Epithelial cell of esophagus (primary cell): ENCODE results near the gene CLSTN2.

Experiments used
- DNase-seq: peaks from one replicate; pipeline ENCODE4 v3.0.0; 2010; ENCODE audit warnings: low read depth
- H3K4me3 ChIP-seq: 2 replicates; pipeline ENCODE4 v1.5.1; 2011; ENCODE audit warnings: mild to moderate bottlenecking, low read length, control low read depth
- TF ChIP-seq, protein P1 (sequence below): IDR thresholded peaks from 2 replicates; pipeline ENCODE4 v1.5.1; 2011; ENCODE audit warnings: low read depth, mild to moderate bottlenecking, low read length, control low read depth, inconsistent platforms; ENCODE audit not compliant: insufficient read depth; ENCODE audit errors: missing control alignments

Gene CLSTN2

DNA sequence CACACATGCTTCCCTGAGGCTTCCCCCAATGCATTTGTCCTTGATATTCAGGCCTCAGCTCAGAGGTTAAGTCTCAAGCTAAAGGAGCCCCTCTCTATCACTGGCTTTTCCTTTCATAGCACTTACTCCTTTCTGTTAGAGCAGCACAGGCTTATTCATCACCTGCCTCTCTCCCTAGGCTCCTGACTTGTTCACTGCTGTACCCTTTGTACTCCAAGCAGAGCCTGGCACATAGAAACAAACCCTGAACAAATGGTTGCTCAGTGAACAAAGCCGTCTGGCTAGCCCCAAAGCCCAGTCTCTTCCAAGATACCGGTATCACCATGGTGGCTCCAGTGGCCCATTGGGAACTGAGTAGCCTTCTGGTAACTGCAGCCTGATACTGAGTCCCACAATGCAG is 511.7 kb downstream of the CLSTN2 start:
- DNase-seq, result no peak
- no peak overlapping the region for H3K4me3 ChIP-seq
- TF ChIP-seq, protein P1, sequence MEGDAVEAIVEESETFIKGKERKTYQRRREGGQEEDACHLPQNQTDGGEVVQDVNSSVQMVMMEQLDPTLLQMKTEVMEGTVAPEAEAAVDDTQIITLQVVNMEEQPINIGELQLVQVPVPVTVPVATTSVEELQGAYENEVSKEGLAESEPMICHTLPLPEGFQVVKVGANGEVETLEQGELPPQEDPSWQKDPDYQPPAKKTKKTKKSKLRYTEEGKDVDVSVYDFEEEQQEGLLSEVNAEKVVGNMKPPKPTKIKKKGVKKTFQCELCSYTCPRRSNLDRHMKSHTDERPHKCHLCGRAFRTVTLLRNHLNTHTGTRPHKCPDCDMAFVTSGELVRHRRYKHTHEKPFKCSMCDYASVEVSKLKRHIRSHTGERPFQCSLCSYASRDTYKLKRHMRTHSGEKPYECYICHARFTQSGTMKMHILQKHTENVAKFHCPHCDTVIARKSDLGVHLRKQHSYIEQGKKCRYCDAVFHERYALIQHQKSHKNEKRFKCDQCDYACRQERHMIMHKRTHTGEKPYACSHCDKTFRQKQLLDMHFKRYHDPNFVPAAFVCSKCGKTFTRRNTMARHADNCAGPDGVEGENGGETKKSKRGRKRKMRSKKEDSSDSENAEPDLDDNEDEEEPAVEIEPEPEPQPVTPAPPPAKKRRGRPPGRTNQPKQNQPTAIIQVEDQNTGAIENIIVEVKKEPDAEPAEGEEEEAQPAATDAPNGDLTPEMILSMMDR, result no peak

DNA sequence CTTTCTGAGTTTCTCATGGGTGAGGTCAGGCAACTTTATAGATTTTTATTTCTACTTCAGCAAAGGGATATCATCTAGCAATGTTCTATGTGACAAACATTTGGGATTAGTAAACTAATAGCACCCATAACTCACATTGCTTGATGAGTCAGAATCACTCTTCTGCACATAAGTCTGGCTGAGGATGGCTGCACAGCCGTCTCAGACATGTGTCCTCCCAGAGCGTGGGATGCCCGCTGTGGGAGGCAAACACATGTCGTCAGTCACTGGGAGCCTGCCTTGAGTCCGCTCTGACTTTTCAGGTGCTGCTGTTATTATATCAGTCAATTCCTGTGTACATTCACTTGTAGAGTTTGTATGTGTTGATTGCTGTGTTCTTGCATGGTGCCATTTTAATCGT is 512.2 kb downstream of the CLSTN2 start:
- TF ChIP-seq, protein P1, result no peak
- DNase-seq, result no peak
- H3K4me3 ChIP-seq, result no peak overlapping the region

DNA sequence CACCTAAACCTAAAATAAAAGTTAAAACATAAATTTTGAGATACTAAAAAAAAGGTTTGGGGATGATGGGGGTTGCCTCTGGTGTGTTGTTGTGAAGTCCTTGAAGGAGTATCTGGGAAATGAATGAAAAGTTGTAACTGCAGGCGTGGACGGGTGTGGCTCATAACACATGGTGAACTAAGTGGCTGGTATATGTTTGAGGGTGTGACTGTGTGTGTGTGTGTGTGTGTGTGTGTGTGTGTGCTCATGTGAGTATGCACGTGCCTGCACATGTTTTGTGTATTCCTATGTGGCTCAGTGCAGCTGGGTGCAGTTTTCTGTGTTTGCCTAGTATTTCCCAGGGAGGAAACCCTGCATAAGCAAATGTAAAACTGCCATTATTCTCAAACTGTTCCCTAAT is 513.0 kb downstream of the CLSTN2 start:
- TF ChIP-seq, protein P1, result no peak
- peak; percentile 58 for DNase-seq

DNA sequence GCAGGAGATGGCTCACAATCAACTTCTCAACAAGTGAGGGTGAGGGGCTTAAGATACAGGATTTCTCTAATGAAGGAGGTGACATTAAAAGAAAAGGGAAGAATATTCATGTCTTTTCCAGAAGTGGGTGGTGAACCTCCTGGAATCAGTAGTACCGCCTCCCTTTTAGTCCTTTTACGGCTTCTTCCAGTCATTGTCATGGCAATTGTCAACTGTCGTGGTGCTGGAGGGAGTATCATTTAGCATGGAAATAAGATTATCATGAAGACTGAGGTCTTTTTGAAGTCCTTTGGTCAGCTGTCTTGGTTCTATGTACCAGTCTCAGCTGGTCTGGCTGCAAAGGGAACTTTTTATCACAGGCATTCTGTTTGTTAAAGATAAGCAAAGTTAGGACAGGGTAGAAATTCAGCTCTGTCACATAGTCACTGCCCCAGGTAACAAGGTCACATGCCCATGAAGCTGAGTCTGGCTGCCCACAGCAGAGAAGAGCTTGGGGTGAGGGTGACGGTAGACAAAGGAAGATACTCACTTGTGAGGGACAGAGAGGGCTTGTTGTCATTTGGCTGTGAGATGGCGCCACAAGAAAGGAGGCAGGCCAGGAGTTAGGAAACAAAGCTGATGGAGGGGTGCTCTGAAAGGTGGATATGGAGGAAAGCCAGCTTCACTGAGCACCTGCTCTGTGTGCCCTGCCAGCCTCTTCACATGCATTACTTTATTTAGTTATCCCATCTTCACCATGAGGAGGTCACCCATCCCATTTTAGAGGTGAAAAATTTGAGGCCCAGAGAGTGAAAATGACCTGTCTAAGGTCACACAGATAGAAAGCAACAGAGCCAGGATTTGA is 514.6 kb downstream of the CLSTN2 start:
- TF ChIP-seq, protein P1, result no peak
- H3K4me3 ChIP-seq, result no peak overlapping the region
- no peak for DNase-seq

More for the DNA sequence above, 513.0 kb downstream of the CLSTN2 start:
- H3K4me3 ChIP-seq, result no peak overlapping the region

DNA sequence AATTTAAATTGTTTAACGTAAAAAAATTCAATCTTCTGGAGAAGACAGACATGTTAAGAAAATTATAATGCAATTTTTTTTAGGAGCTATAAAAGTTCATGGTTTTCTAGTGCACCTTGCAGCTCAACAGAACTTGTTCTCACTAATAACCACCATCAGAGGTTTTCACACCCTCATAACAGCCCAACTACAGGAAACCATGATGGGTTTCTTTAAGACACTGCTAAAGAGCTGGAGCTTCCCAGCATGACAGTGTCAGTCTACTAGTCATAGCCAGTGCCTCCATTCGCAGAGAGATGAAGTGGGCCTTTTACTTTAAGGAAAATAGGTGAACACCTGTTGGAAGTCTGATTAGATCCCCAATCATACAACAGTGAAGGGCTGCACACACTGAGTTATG is 518.8 kb downstream of the CLSTN2 start:
- H3K4me3 ChIP-seq, result no peak overlapping the region
- TF ChIP-seq, protein P1, result no peak
- no peak for DNase-seq

DNA sequence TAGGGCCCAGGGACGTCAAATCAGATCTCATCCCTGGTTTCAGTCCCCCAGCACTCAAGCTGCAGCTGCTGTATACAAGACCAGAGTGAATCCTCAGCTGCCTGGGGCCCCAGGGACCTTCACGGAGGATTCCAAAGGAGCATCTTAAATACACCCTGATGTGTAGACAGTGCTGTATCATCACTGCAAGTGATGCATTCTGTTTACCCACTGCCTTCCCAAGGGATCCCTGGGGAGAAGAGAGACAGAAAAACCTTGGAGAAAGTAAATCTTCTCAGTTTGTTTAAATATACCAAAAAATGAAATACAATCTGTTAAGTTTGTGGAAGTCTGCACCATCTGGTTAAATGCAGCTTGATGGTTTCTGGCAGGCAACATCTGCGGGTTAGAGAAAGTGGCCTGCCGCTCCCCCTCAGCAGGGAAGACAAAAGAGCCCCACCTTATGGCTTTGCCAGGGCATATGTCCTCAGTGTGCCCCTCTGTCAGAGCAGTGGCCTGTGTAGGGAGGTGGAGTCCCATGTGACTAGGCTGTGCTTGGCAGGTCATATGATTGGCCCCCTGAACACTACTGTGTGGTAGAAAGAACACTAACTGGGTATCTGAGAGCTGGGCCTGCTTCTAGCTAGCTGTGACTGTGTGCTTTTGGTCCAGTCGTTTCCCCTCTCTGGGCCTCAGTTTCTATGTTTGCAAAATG is 520.7 kb downstream of the CLSTN2 start:
- no peak for DNase-seq
- TF ChIP-seq, protein P1, result no peak
- no peak overlapping the region for H3K4me3 ChIP-seq

DNA sequence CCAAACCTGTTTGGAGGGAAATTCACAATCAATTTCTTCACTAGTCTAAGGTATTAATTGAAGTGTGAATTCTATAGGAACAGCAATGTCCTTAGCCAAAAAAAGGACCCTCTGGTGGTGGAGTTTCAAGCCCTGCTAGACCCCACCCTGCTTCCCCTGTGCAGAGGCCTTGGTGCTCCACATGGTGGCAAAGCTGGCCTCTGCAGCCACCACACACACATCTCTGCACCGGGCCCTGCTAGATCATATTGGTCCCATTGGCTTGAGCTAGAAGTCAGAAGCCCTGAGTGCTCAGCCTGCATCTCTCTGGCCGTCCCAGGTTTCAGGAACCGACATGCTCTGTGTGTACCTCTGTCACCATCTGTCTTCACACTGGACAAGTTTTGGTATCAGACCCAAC is 522.0 kb downstream of the CLSTN2 start:
- TF ChIP-seq, protein P1, result no peak
- H3K4me3 ChIP-seq, result no peak overlapping the region
- no peak for DNase-seq
